AG09309 (cell line): ENCODE data around the gene SLC13A1.
"Not testable (repeated sequence)": the region's sequence is repeated elsewhere in the genome, so short reads cannot be mapped to it uniquely, and the experiment has no call there.

ENCODE experiments used
- DNase-seq: peaks from one replicate; pipeline ENCODE4 v3.0.0-alpha.2; 2010; ENCODE audit warnings: low read depth
- H3K4me3 ChIP-seq: 2 replicates; pipeline ENCODE4 v1.5.1; 2011; ENCODE audit warnings: mild to moderate bottlenecking, low read depth, low read length, moderate library complexity; ENCODE audit not compliant: control insufficient read depth
- TF ChIP-seq, protein P1 (sequence below): IDR thresholded peaks from 2 replicates; pipeline ENCODE4 v1.5.1; 2011; ENCODE audit warnings: mild to moderate bottlenecking, low read depth, low read length, inconsistent platforms; ENCODE audit not compliant: insufficient read depth, control insufficient read depth; ENCODE audit errors: missing control alignments

SLC13A1 gene

DNA sequence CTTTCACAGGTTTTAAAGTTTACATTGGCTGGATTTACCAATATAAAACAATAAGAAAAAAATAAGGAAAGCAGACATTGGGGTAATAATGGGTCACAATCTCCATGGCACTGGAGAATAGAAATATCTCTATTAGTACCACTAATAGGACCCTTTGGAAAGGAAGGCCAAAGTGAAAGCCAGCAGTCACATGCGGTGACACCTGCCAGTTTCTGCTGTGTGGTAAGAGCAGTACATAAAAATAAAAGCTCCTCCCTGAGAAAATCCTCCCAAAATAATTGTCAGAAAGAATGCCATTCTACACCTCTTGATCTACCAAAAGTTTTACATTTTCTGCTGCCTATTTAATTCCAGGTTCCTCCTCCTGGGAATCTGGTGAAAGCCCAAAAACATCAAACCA, 30.4 kb upstream of the SLC13A1 start:
- TF ChIP-seq, protein P1, sequence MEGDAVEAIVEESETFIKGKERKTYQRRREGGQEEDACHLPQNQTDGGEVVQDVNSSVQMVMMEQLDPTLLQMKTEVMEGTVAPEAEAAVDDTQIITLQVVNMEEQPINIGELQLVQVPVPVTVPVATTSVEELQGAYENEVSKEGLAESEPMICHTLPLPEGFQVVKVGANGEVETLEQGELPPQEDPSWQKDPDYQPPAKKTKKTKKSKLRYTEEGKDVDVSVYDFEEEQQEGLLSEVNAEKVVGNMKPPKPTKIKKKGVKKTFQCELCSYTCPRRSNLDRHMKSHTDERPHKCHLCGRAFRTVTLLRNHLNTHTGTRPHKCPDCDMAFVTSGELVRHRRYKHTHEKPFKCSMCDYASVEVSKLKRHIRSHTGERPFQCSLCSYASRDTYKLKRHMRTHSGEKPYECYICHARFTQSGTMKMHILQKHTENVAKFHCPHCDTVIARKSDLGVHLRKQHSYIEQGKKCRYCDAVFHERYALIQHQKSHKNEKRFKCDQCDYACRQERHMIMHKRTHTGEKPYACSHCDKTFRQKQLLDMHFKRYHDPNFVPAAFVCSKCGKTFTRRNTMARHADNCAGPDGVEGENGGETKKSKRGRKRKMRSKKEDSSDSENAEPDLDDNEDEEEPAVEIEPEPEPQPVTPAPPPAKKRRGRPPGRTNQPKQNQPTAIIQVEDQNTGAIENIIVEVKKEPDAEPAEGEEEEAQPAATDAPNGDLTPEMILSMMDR = no peak
- no peak for DNase-seq
- no peak overlapping the region for H3K4me3 ChIP-seq

DNA sequence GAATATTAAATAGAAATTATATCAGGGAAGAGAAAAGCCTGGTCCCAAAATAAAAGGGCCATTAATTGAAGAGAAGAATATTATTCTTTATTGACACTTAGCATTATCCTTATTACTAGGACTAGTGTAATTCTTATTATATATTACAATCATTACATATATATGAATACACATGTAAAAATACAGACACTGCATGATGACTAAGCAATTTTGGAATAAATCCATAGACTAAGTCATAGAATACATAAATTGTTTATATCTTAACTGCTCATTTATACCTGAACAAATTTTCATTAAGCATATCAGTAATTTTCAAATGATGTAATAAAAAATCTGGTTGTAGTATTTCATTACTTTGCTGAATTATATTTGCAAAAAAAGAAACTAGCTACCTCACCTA, 29.7 kb upstream of the SLC13A1 start:
- DNase-seq = no peak
- TF ChIP-seq, protein P1 = no peak
- H3K4me3 ChIP-seq = no peak overlapping the region

DNA sequence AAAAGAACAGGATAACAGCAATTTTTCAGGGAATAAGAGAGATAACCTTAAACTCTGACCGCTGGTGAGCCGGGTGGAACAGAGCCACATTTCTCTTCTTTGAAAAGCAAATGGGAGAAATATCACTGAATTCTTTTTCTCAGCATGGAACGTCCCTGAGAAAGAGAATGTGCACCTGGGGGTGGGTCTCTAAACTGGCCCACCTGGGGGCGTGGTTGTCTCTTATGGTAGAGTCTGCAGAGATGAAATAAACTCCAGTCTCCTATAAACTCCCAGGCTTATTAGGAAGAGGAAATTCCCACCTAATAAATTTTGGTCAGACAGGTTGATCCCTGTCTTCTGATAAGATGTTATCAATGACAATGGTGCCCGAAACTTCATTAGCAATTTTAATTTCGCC, 27.9 kb upstream of the SLC13A1 start:
- not testable (repeated sequence) for DNase-seq, H3K4me3 ChIP-seq

DNA sequence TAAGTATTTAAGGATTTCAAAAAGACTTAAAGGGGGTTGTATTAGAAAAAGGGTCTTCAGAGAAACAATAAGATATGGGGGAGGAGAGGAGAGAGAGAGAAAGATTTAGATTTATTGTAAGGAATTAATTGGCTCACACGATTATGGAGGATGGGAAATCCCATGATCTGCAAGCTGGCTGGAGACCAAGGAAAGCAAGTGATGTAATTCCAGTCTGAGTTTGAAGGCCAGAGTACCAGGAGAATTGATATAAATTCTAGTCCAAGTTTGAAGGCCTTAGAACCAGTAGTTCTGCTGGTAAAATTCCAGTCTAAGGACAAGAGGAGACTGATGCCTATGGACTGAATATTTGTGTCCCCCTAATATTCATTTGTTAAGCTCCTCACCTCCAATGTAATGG, 20.6 kb upstream of the SLC13A1 start:
- TF ChIP-seq, protein P1 = no peak
- H3K4me3 ChIP-seq = no peak overlapping the region
- no peak for DNase-seq

DNA sequence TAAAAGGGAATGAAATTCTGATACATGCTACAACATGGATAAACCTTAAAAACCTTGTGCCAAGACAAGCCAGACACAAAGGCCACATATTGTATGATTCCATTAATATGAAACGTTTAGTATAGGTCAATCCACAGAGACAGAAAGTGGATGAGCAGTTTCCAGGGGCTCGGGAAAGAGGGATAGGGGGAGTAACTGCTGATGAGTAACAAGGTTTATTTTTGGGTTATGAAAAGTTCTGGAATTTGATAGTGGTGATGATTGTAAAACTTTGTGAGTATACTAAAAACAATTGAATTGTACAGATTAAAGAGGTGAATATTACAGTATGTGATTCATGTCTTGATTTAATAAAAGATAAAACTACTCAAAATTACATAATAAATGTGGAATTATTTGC, 19.1 kb upstream of the SLC13A1 start:
- no peak for DNase-seq
- TF ChIP-seq, protein P1 = no peak
- no peak overlapping the region for H3K4me3 ChIP-seq

DNA sequence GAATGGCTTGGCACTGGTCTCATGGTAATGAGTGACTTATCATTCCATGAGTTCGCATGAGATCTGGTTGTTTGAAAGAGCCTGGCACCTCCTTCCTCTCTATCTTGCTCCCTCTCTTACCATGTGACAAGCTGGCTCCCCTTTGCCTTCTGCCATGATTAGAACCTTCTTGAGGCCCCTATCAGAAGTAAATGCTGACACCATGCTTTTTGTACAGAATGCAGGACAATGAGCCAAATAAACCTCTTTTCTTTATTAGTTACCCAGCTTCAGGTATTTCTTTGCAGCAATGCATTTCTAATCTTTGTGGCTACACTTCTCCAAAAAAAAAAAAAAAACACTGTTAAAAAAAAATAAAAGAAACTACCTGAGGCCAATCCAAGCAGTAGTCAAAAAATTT, 17.1 kb upstream of the SLC13A1 start:
- no peak overlapping the region for H3K4me3 ChIP-seq
- TF ChIP-seq, protein P1 = no peak
- no peak for DNase-seq

DNA sequence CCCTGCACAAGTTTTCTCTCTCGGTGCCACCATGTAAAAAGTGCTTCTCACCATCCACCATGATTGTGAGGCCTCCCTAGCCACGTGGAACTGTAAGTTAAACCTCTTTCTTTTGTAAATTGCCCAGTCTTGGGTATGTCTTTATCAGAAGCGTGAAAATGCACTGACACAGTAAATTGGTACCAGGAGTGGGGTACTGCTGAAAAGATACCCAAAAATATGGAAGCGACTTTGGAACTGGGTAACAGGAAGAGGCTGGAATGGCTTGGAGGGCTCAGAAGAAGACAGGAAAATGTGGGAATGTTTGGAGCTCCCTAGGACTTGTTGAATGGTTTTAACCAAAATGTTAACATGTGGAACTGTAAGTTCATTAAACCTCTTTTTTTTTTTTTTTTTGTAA, 15.6 kb upstream of the SLC13A1 start:
- TF ChIP-seq, protein P1 = no peak
- DNase-seq = no peak

More for the DNA sequence above, 15.6 kb upstream of the SLC13A1 start:
- H3K4me3 ChIP-seq = no peak overlapping the region
